ENCODE data around the gene LRTM2. TPM values are rescaled to one million over a fixed set of nuclear protein-coding genes. Genes with fewer than 3 reads are reported as not detected.

LRTM2 gene
- total RNA-seq, 6 experiments from 2014 or later: not detected

DNA sequence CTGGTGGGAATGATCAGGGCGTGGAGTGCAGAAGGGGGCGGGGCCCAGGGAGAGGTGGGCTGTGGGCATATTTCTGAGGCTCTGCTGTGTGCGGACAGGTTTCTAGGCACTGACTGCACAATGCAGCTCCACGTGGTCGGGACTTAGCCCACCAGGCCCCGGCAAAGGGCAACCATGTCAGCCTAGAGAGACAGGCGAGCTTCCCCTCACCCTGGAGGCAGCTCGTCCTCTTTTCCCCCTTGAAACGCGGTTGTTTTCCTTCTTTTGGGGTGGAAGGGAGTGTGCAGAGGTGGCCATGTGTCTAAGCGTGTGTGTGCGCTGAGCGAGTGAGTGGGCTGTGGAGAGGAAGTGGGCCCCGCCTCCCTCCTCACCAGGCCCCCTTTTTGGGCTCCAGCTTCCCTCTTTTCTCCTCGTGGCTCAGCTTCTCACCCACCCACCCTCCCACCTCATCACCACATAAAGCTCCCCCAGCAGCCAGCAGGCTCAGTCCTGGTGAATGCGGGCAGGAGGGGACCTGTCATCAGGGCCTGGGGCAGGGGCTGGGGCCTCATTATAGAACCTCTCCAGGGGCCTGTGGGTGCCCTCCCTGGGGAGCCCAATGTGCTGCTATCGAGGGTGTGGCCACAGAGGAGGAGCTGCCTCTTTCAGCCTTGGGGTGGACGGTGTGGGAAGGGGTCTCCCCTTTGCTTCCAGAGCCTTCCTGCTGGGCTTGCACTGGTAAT, 22.0 kb downstream of the LRTM2 start:
- no peak overlapping the region for H3K4me3 Mint-ChIP-seq
- TF ChIP-seq, protein P1, sequence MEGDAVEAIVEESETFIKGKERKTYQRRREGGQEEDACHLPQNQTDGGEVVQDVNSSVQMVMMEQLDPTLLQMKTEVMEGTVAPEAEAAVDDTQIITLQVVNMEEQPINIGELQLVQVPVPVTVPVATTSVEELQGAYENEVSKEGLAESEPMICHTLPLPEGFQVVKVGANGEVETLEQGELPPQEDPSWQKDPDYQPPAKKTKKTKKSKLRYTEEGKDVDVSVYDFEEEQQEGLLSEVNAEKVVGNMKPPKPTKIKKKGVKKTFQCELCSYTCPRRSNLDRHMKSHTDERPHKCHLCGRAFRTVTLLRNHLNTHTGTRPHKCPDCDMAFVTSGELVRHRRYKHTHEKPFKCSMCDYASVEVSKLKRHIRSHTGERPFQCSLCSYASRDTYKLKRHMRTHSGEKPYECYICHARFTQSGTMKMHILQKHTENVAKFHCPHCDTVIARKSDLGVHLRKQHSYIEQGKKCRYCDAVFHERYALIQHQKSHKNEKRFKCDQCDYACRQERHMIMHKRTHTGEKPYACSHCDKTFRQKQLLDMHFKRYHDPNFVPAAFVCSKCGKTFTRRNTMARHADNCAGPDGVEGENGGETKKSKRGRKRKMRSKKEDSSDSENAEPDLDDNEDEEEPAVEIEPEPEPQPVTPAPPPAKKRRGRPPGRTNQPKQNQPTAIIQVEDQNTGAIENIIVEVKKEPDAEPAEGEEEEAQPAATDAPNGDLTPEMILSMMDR (IDR thresholded peaks at IDR 0.05): no peak
- H3K27me3 Mint-ChIP-seq (ENCODE audit: insufficient read depth): peaks cover 58% of the 10 kb centered on the region
- H3K27ac Mint-ChIP-seq: no peak overlapping the region
- no peaks in the 10 kb centered on the region for H3K36me3 Mint-ChIP-seq (ENCODE audit: low read depth)
- no peak for DNase-seq
- H3K9me3 Mint-ChIP-seq: no peaks in the 10 kb centered on the region
- peaks cover 11% of the 10 kb centered on the region for H3K4me1 Mint-ChIP-seq (ENCODE audit: low read depth)

DNA sequence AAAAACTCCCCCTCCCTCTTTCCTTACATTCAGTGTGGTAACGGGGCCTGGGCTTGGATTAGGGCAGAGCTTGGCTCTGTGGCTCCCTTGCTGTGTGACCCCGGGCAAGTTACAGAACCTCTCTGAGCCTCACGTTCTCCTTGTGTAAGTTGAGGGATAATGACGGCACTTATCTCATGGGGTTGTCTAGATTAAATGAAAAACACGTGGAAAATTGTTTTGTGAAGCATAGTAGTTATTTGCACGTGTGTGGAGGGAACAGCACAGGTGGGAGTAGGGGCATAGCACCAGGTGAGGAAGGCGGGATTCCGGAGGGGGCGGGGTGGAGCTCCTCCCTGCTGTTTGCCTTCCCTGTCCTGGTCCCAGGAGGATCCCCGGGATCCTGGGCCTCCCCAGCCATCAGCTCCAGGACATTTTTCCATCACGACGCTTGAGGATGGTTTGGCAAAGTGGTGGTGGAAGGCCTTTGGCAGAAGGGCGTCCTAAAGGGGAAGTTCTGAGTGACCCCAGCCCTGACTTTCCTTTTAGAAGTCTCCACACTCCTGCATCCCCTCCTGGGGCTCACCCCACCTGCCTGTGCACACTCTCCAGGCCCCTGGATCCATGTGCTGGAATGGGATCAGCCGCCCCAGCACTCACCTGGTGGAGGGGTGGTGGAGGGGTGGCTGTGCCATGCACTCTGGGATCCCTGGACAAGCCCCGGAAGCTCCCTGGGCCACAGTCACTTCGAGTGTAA, 22.7 kb downstream of the LRTM2 start:
- no peaks in the 10 kb centered on the region for H3K36me3 Mint-ChIP-seq (ENCODE audit: low read depth)
- no peak overlapping the region for H3K27ac Mint-ChIP-seq
- DNase-seq: no peak
- no peaks in the 10 kb centered on the region for H3K9me3 Mint-ChIP-seq
- TF ChIP-seq, protein P1 (IDR thresholded peaks at IDR 0.05): no peak
- H3K4me1 Mint-ChIP-seq (ENCODE audit: low read depth): peaks cover 4% of the 10 kb centered on the region
- peaks cover 60% of the 10 kb centered on the region for H3K27me3 Mint-ChIP-seq (ENCODE audit: insufficient read depth)
- H3K4me3 Mint-ChIP-seq: no peak overlapping the region

DNA sequence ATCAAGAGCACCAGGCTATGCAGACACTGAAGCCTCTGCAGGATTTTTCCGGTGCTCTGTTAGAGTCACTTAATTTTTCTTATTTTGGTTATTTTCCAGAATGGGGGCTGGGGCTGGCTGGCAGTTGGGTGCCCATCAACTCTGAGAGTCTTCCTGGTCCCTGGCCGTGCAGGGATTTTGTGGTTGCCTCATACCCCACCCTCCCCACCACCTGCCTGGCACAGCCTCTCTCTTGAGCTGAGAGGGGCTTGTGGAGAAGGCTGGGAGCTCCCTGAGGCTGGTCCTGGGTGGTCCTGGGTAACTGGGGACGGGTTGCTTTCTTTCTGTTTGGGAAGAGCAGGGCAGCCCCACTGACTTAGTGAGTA, 23.3 kb downstream of the LRTM2 start:
- peaks cover 60% of the 10 kb centered on the region for H3K27me3 Mint-ChIP-seq (ENCODE audit: insufficient read depth)
- H3K9me3 Mint-ChIP-seq: no peaks in the 10 kb centered on the region
- TF ChIP-seq, protein P1 (IDR thresholded peaks at IDR 0.05): no peak
- H3K36me3 Mint-ChIP-seq (ENCODE audit: low read depth): no peaks in the 10 kb centered on the region
- no peak overlapping the region for H3K27ac Mint-ChIP-seq
- no peak for DNase-seq
- H3K4me3 Mint-ChIP-seq: no peak overlapping the region
- no peaks in the 10 kb centered on the region for H3K4me1 Mint-ChIP-seq (ENCODE audit: low read depth)

DNA sequence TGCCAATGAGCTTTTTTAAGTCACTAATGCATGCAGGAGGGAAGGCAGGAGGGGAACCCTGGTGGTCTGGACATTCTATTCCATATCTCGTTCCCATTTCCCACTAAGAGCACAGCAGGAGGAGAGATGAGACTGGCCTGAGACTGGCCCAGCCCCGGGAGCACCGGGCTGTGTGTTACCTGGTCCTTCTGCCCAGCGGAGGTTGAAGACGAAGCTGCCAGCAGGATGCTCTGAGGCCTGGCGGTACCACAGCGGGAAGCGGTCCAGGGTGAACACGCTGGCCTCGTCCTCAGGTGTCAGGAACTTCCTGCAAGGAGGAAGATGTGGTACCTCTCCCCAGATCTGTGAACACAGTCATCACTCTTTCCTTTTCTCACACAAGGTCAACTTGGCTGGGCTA, 23.9 kb downstream of the LRTM2 start:
- Mint-ChIP-seq H3K9me3 (no peaks in the 10 kb centered on the region), H3K27ac (no peak overlapping the region), H3K27me3 (ENCODE audit: insufficient read depth) (peaks cover 59% of the 10 kb centered on the region), H3K4me1 (ENCODE audit: low read depth) (no peaks in the 10 kb centered on the region), H3K36me3 (ENCODE audit: low read depth) (no peaks in the 10 kb centered on the region), H3K4me3 (no peak overlapping the region)
- no peak for DNase-seq
- TF ChIP-seq, protein P1 (IDR thresholded peaks at IDR 0.05): no peak

DNA sequence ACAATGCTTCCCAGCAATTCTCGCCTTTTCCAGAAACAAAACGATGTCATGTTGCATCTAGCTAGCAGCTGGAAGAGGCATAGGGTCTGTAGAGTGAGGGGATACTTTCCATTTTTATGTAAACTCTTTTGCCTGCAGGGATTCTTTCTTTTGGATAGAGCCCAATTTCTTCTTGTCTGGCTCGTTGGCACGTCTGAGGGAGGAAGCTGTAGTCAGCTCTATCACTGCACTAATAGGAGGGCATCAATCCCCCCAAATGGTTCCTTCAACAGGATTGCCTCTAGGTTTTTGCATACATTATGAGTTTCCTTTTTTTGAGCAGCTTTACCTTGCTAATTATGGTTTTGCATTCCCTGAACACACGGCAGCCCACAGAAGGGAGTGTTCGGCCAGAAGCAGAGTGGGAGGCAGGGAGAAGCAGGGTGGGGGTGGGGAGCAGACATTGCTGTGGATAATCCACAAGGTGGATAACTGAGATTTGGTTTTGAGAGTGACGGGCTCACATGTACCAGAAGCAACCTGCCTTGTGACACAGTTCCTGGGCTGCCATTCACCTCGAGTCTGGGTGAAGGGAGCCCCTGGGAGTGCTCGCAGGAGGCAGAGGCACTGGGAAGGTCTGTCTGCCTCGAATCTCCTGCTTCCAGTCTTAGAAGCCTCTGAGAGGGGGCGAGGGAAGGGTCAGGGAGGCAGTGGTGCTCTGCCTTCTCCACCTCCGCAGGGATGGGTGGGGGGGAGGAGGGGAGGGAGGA, 24.5 kb downstream of the LRTM2 start:
- no peaks in the 10 kb centered on the region for H3K36me3 Mint-ChIP-seq (ENCODE audit: low read depth)
- no peaks in the 10 kb centered on the region for H3K4me1 Mint-ChIP-seq (ENCODE audit: low read depth)
- H3K27me3 Mint-ChIP-seq (ENCODE audit: insufficient read depth): peaks cover 52% of the 10 kb centered on the region
- no peak overlapping the region for H3K27ac Mint-ChIP-seq
- no peaks in the 10 kb centered on the region for H3K9me3 Mint-ChIP-seq
- H3K4me3 Mint-ChIP-seq: no peak overlapping the region
- no peak for DNase-seq
- TF ChIP-seq, protein P1 (IDR thresholded peaks at IDR 0.05): no peak
